Right lobe of liver (tissue), 6 donors: ENCODE results near the gene STXBP3. TPM values are rescaled to one million over a fixed set of nuclear protein-coding genes. Genes with fewer than 3 reads are reported as not detected.

ENCODE experiments used
- ATAC-seq, 4 donors: fragments of 200-7000 bp; cut with Tn5 transposase; one replicate each; pipeline ENCODE4 v1.9.1; 2020; ENCODE audit warnings: mild to moderate bottlenecking in 4 of 4, moderate library complexity in 4 of 4
- DNase-seq, 3 donors: peaks; one replicate each; pipeline ENCODE4 v3.0.0-alpha.2; 2020
- H3K27ac ChIP-seq, 3 donors: fragments of 200-600 bp; one replicate each; pipeline ENCODE4 v1.8.0; 2022
- H3K27me3 ChIP-seq, 2 donors: fragments of 200-600 bp; one replicate each; pipeline ENCODE4 v1.8.0; 2022
- H3K36me3 ChIP-seq, 4 donors: fragments of 200-600 bp; sonication (generic) in 1 of 4; one replicate each; pipeline versions ENCODE4 v1.5.1 to v1.8.0; 2017 to 2022; ENCODE audit warnings: control low read depth in 1 of 4
- H3K4me1 ChIP-seq, 4 donors: fragments of 200-600 bp; sonication (generic) in 1 of 4; one replicate each; pipeline versions ENCODE4 v1.5.1 to v1.8.0; 2017 to 2022; ENCODE audit warnings: control low read depth in 1 of 4
- H3K4me3 ChIP-seq, 3 donors: fragments of 200-600 bp; one replicate each; pipeline ENCODE4 v1.8.0; 2022
- H3K9me3 ChIP-seq, 4 donors: fragments of 200-600 bp; sonication (generic) in 1 of 4; one replicate each; pipeline versions ENCODE4 v1.5.1 to v1.8.0; 2017 to 2022; ENCODE audit warnings: control low read depth in 1 of 4
- POLR2A ChIP-seq: fragments of 450-650 bp; IDR thresholded peaks from one replicate; pipeline ENCODE4 v1.6.1; 2017; ENCODE audit warnings: antibody characterized with exemption, mild to moderate bottlenecking
- WGBS: methylation state at CpG from one replicate; pipeline ENCODE4 v1.1.6; 2018; ENCODE audit warnings: low coverage, low lambda C conversion rate; ENCODE audit not compliant: insufficient coverage; ENCODE audit errors: missing lambda C conversion rate; 5-methylcytosine and 5-hydroxymethylcytosine counted together
- intact Hi-C, 2 donors: fragments of 100-400 bp; cut with DNase I; formaldehyde crosslinking; loops; one replicate each; pipeline versions ENCODE4 v1.11.2 to v1.14.1; 2022
- total RNA-seq, 6 experiments: library from RNA; depleted of rRNA in 2 of 6; stranded (reverse); fragments of >200 nt in 2 of 6; fragmentation: NEBNext Ultra II Directional in 3 of 6; extraction: Animal tissue kit (Norgen Biotek cat#: 25700) in 3 of 6; gene quantifications; one replicate each; pipeline versions ENCODE4 v1.1.0 to v1.2.4, GENCODE V29; 2016 to 2023
- TF ChIP-seq, protein P1 (sequence below), 4 donors: fragments of 200-600 bp in 3 of 4; fragments of 450-650 bp in 1 of 4; IDR thresholded peaks; one replicate each; pipeline versions ENCODE4 v1.5.1 to v1.8.0; 2016 to 2022; ENCODE audit warnings: antibody characterized with exemption in 4 of 4, mild to moderate bottlenecking in 2 of 4
- donor health status: DM: no; HTN: yes; CAD: no.
- donor health status: DM: no; HTN: no; CAD: no.
- donor health status: DM: no; HTN: no; CAD: no.
- donor health status: DM: no; HTN: yes; CAD: no.
- donor health status: DM: no; HTN: yes; CAD: no.

The STXBP3 gene
- total RNA-seq, 6 experiments from 2014 or later = 15.3 to 32.2 (median 22.3) TPM

- Histone ChIP-seq H3K4me1 (no peaks in the 10 kb centered on the region), H3K27ac (no peak overlapping the region), H3K36me3 (no peaks in the 10 kb centered on the region), H3K27me3 (no peaks in the 10 kb centered on the region), H3K4me3 (no peak overlapping the region), H3K9me3 (no peaks in the 10 kb centered on the region)
- WGBS = 51% methylated on average over 6 of the region's 6 CpGs
- TF ChIP-seq, protein P1, sequence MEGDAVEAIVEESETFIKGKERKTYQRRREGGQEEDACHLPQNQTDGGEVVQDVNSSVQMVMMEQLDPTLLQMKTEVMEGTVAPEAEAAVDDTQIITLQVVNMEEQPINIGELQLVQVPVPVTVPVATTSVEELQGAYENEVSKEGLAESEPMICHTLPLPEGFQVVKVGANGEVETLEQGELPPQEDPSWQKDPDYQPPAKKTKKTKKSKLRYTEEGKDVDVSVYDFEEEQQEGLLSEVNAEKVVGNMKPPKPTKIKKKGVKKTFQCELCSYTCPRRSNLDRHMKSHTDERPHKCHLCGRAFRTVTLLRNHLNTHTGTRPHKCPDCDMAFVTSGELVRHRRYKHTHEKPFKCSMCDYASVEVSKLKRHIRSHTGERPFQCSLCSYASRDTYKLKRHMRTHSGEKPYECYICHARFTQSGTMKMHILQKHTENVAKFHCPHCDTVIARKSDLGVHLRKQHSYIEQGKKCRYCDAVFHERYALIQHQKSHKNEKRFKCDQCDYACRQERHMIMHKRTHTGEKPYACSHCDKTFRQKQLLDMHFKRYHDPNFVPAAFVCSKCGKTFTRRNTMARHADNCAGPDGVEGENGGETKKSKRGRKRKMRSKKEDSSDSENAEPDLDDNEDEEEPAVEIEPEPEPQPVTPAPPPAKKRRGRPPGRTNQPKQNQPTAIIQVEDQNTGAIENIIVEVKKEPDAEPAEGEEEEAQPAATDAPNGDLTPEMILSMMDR (IDR thresholded peaks at IDR 0.05) = no peak
- no peak for TF ChIP-seq POLR2A
- intact Hi-C loops = no loop called here
- ATAC-seq (no peak), DNase-seq (no peak)
Observed at GRCh38 chr1:108718927-108719655, 27.4 kb upstream of the STXBP3 start.

DNA sequence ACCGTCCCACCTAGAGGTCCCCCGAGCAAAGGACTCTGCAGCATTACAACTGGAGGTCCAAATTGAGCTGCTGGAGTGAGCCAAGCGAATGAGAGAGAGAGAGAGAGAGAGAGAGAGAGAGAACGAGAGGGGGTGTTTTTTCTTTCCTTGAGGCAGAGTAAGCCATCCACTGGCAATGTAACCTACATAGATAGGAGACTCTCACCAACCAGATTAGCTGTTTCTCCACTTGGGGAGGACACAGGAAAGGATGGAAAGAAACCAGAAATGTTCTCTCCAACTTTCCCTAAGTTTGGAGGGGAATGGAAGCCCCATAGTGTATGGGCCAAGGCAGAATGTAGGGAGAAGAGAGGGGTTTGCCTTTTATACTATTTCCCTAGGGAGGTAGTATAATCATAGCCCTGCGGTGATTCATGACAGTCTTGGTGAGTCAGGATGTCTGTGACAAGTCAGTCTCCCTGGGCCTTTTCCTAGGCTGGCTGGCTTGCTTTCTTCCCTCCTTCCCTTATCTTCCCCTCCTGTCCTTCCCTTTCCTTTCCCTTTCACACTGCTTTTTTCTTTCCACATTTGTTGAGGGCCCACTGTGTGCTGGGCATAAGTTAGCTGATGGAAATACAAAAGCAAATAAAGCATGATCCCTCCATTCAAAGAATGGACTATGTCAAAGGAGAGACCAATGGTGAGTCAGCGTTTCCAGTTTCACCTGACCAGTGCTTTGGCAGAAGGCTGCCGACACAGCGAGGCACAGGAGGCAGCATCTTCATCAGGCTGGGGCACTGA is 26.6 kb upstream of the STXBP3 start:
- H3K4me3 ChIP-seq = no peak overlapping the region
- WGBS = 72% methylated on average over 7 of the region's 8 CpGs
- H3K4me1 ChIP-seq = no peaks in the 10 kb centered on the region
- no peak overlapping the region for H3K27ac ChIP-seq
- H3K27me3 ChIP-seq = no peaks in the 10 kb centered on the region
- TF ChIP-seq, protein P1 (IDR thresholded peaks at IDR 0.05) = no peak
- no peak for TF ChIP-seq POLR2A
- H3K9me3 ChIP-seq = no peaks in the 10 kb centered on the region
- no peak for ATAC-seq
- H3K36me3 ChIP-seq = no peaks in the 10 kb centered on the region
- no peak for DNase-seq
- intact Hi-C loops = no loop called here

GRCh38 chr1:108722292-108722691 is 24.2 kb upstream of the STXBP3 start:
- Histone ChIP-seq H3K27ac (no peak overlapping the region), H3K27me3 (no peaks in the 10 kb centered on the region), H3K36me3 (no peaks in the 10 kb centered on the region), H3K4me1 (no peaks in the 10 kb centered on the region), H3K4me3 (no peak overlapping the region), H3K9me3 (no peaks in the 10 kb centered on the region)
- ATAC-seq (no peak), DNase-seq (no peak)
- intact Hi-C loops = no loop called here
- WGBS = 62% methylated on average over 6 of the region's 6 CpGs
- TF ChIP-seq, protein P1 (IDR thresholded peaks at IDR 0.05) = no peak
- no peak for TF ChIP-seq POLR2A

GRCh38 chr1:108725906-108726305 is 20.6 kb upstream of the STXBP3 start:
- DNase-seq (no peak), ATAC-seq (peak in 1 of 4 donors; percentile 24)
- Histone ChIP-seq H3K27me3 (no peaks in the 10 kb centered on the region), H3K36me3 (no peaks in the 10 kb centered on the region), H3K4me3 (no peak overlapping the region), H3K27ac (no peak overlapping the region), H3K4me1 (no peaks in the 10 kb centered on the region), H3K9me3 (no peaks in the 10 kb centered on the region)
- no peak for TF ChIP-seq POLR2A
- TF ChIP-seq, protein P1 (IDR thresholded peaks at IDR 0.05) = no peak
- intact Hi-C loops = no loop called here
- WGBS = 57% methylated on average over 1 of the region's 1 CpG
